NT2/D1 (cell line): Measurements from ENCODE around the gene VWA5B2.

Experiments used
- SUZ12 ChIP-seq: IDR thresholded peaks from 2 replicates; pipeline ENCODE4 v1.6.1; 2011; ENCODE audit not compliant: insufficient read length, insufficient read depth; ENCODE audit errors: extremely low read depth
- YY1 ChIP-seq: IDR thresholded peaks from 2 replicates; pipeline ENCODE4 v1.6.1; 2011; ENCODE audit not compliant: insufficient read length, insufficient read depth
- ZNF274 ChIP-seq: IDR thresholded peaks from 2 replicates; pipeline ENCODE4 v1.6.1; 2011; ENCODE audit warnings: mild to moderate bottlenecking, low read depth, low read length

DNA sequence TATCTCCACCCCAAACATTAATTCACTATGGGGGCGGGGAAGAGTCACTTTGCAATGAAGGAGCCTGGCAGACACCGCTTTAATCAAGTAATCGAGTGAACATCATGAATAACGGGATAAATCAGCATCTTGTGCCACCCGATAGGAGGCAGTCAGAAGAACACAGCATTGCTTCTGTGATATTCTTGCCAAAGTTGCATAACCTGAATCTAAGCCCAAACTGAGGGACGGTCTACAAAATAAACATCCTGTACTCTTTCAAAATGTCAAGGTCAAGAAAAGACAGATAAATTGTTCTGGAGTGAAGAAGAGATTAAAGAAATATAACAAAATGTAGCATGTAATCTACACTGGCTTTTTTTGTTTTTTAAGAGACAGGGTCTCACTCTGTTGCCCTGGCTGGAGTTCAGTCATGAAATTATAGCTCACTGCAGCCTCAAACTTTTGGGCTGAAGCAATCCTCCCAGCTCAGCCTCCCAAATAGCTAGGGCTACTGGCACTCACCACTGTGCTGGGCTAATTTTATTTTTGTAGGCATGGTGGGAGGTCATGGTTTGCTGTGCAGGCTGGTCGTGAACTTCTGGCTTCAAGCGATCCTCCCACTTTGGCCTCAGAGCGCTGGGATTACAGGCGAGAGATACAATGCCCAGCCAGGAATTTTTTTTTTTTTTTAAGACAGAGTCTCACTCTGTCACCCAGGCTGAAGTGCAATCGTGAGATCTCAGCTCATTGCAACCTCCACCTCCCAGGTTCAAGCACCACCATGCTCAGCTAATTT, 20.1 kb upstream of the VWA5B2 start:
- no peak for TF ChIP-seq ZNF274
- no peak for TF ChIP-seq SUZ12
- no peak for TF ChIP-seq YY1
